Neural cell (in vitro differentiated cells): ENCODE measurements around the gene ABCA4.

Experiments used
- CTCF ChIP-seq: fragments of 450-650 bp; IDR thresholded peaks from 2 replicates; pipeline ENCODE4 v1.5.1; 2014; ENCODE audit warnings: antibody characterized with exemption, mild to moderate bottlenecking, moderate library complexity; ENCODE audit not compliant: poor library complexity, severe bottlenecking
- EP300 ChIP-seq: fragments of 450-650 bp; conservative IDR thresholded peaks from 2 replicates; pipeline ENCODE4 v1.6.1; 2014; ENCODE audit warnings: antibody characterized with exemption, mild to moderate bottlenecking, moderate library complexity; ENCODE audit not compliant: poor library complexity, severe bottlenecking
- EZH2 ChIP-seq: fragments of 200-600, 300-800 bp; shearing (Covaris generic), sonication (generic); IDR thresholded peaks from 2 replicates; pipeline ENCODE4 v1.6.1; 2014; ENCODE audit warnings: antibody characterized with exemption, low read length, borderline replicate concordance, mild to moderate bottlenecking; ENCODE audit not compliant: insufficient read depth, poor library complexity, severe bottlenecking
- POLR2AphosphoS5 ChIP-seq: IDR thresholded peaks from 2 replicates; pipeline ENCODE4 v1.6.1; 2012
- RAD21 ChIP-seq: fragments of 450-650 bp; conservative IDR thresholded peaks from 2 replicates; pipeline ENCODE4 v1.6.1; 2014; ENCODE audit warnings: antibody characterized with exemption, mild to moderate bottlenecking, moderate library complexity
- REST ChIP-seq: IDR thresholded peaks from 2 replicates; pipeline ENCODE4 v1.6.1; 2012; ENCODE audit warnings: borderline replicate concordance
- TAF1 ChIP-seq: IDR thresholded peaks from 2 replicates; pipeline ENCODE4 v1.6.1; 2012; ENCODE audit warnings: low read depth

- no peak for TF ChIP-seq CTCF
- TF ChIP-seq TAF1 = no peak
- TF ChIP-seq RAD21 = no peak
- TF ChIP-seq POLR2AphosphoS5 = no peak
- no peak for TF ChIP-seq EZH2
- TF ChIP-seq EP300 = no peak
- TF ChIP-seq REST = no peak
These were observed 36.4 kb downstream of the ABCA4 start for GRCh38 chr1:94084547-94084946.
